GM23338 (cell line): Measurements from ENCODE around the gene GCH1. TPM values are rescaled to one million over a fixed set of nuclear protein-coding genes. Genes with fewer than 3 reads are reported as not detected.

Experiments used
- ATAC-seq: fragments of 200-7000 bp; cut with Tn5 transposase; 3 replicates; pipeline ENCODE4 v1.9.1; 2020
- DNase-seq: peaks from one replicate; pipeline ENCODE4 v3.0.0-alpha.2; 2015; ENCODE audit warnings: low spot score
- H2AFZ ChIP-seq: fragments of 200-600 bp; sonication (generic); 2 replicates; pipeline ENCODE4 v1.8.0; 2016; ENCODE audit warnings: antibody characterized with exemption, mild to moderate bottlenecking, moderate library complexity
- H3F3A ChIP-seq: fragments of 200-600 bp; sonication (generic); replicated peaks from 2 replicates; pipeline ENCODE4 v1.8.0; 2017; ENCODE audit warnings: antibody characterized with exemption, mixed run types, low read depth
- H3K27ac ChIP-seq: fragments of 200-600 bp; sonication (generic); 2 replicates; pipeline ENCODE4 v1.6.1; 2016; ENCODE audit warnings: low read depth
- H3K27me3 ChIP-seq: fragments of 200-600 bp; sonication (generic); 2 replicates; pipeline ENCODE4 v1.8.0; 2016; ENCODE audit warnings: mild to moderate bottlenecking, mixed run types, moderate library complexity; ENCODE audit not compliant: insufficient read depth
- H3K36me3 ChIP-seq: fragments of 200-600 bp; sonication (generic); 2 replicates; pipeline ENCODE4 v1.8.0; 2016; ENCODE audit warnings: mild to moderate bottlenecking; ENCODE audit not compliant: insufficient read depth
- H3K4me1 ChIP-seq: fragments of 200-600 bp; sonication (generic); 2 replicates; pipeline ENCODE4 v1.8.0; 2016; ENCODE audit warnings: mild to moderate bottlenecking, moderate library complexity; ENCODE audit not compliant: insufficient read depth
- H3K4me2 ChIP-seq: fragments of 200-600 bp; sonication (generic); 2 replicates; pipeline ENCODE4 v1.7.1; 2017; ENCODE audit warnings: mixed run types
- H3K4me3 ChIP-seq: fragments of 200-600 bp; sonication (generic); 2 replicates; pipeline ENCODE4 v1.6.1; 2016; ENCODE audit warnings: mixed run types
- H3K79me2 ChIP-seq: fragments of 200-600 bp; sonication (generic); replicated peaks from 2 replicates; pipeline ENCODE4 v1.8.0; 2017; ENCODE audit warnings: mild to moderate bottlenecking; ENCODE audit not compliant: insufficient read depth
- H3K9me2 ChIP-seq: fragments of 200-600 bp; sonication (generic); 2 replicates; pipeline ENCODE4 v1.8.0; 2017; ENCODE audit not compliant: insufficient read depth
- H4K20me1 ChIP-seq: fragments of 200-600 bp; sonication (generic); replicated peaks from 2 replicates; pipeline ENCODE4 v1.8.0; 2017; ENCODE audit warnings: mild to moderate bottlenecking; ENCODE audit not compliant: insufficient read depth
- H3K27ac Mint-ChIP-seq: 2 replicates; pipeline ENCODE4 v1.8.0; 2020; ENCODE audit warnings: inconsistent platforms, mild to moderate bottlenecking, moderate library complexity, mixed read lengths
- H3K27me3 Mint-ChIP-seq: 3 replicates; pipeline ENCODE4 v1.8.0; 2022; ENCODE audit warnings: low read depth, mild to moderate bottlenecking, moderate library complexity, mixed read lengths, inconsistent platforms; ENCODE audit not compliant: insufficient read depth, poor library complexity
- H3K36me3 Mint-ChIP-seq: 3 replicates; pipeline ENCODE4 v1.8.0; 2021; ENCODE audit warnings: low read depth, mild to moderate bottlenecking, inconsistent platforms, moderate library complexity, mixed read lengths
- H3K4me1 Mint-ChIP-seq: 3 replicates; pipeline ENCODE4 v1.8.0; 2020; ENCODE audit warnings: mild to moderate bottlenecking, inconsistent platforms, mixed read lengths
- H3K4me3 Mint-ChIP-seq: 3 replicates; pipeline ENCODE4 v1.8.0; 2021; ENCODE audit warnings: moderate library complexity, mild to moderate bottlenecking, inconsistent platforms, mixed read lengths
- H3K9me3 Mint-ChIP-seq: 3 replicates; pipeline ENCODE4 v1.8.0; 2020; ENCODE audit warnings: moderate library complexity, mild to moderate bottlenecking, inconsistent platforms, mixed read lengths
- CREB1 ChIP-seq: fragments of 250-450 bp; sonication (Bioruptor Pico); IDR thresholded peaks from 2 replicates; pipeline ENCODE4 v1.5.0; 2020; ENCODE audit warnings: low read depth, mild to moderate bottlenecking, moderate library complexity
- CTCF ChIP-seq, 2 experiments: fragments of 200-600 bp in 1 of 2; sonication (generic) in 1 of 2; conservative IDR thresholded peaks; 2 replicates each; pipeline versions ENCODE4 v1.5.1 to v1.6.1; 2016 to 2017; ENCODE audit warnings: antibody characterized with exemption in 2 of 2, low read depth in 2 of 2, mild to moderate bottlenecking in 2 of 2, moderate library complexity in 1 of 2
- ETS1 ChIP-seq: IDR thresholded peaks from 2 replicates; pipeline ENCODE4 v1.6.1; 2016; ENCODE audit warnings: antibody characterized with exemption
- EZH2 ChIP-seq: fragments of 200-600 bp; sonication (generic); IDR thresholded peaks from one replicate; pipeline ENCODE4 v1.8.0; 2017; ENCODE audit warnings: antibody characterized with exemption, mild to moderate bottlenecking, low read depth; ENCODE audit not compliant: unreplicated experiment
- EZH2phosphoT487 ChIP-seq: fragments of 200-600 bp; sonication (generic); IDR thresholded peaks from one replicate; pipeline ENCODE4 v1.8.1; 2018; ENCODE audit warnings: antibody characterized with exemption; ENCODE audit not compliant: unreplicated experiment
- JUNB ChIP-seq: IDR thresholded peaks from one replicate; pipeline ENCODE4 v1.6.1; 2016; ENCODE audit warnings: antibody characterized with exemption; ENCODE audit not compliant: unreplicated experiment
- NANOG ChIP-seq: IDR thresholded peaks from 2 replicates; pipeline ENCODE4 v1.6.1; 2016; ENCODE audit warnings: antibody characterized with exemption, borderline replicate concordance
- POLR2AphosphoS5 ChIP-seq: IDR thresholded peaks from 2 replicates; pipeline ENCODE4 v1.6.1; 2016; ENCODE audit warnings: antibody characterized with exemption, low read depth
- REST ChIP-seq: IDR thresholded peaks from one replicate; pipeline ENCODE4 v1.6.1; 2018; ENCODE audit warnings: antibody characterized with exemption; ENCODE audit not compliant: unreplicated experiment
- STAT1 ChIP-seq: IDR thresholded peaks from one replicate; pipeline ENCODE4 v1.6.1; 2016; ENCODE audit warnings: antibody characterized with exemption; ENCODE audit not compliant: unreplicated experiment
- ZNF114 ChIP-seq: fragments of 250-450 bp; sonication (Bioruptor Pico); IDR thresholded peaks from 2 replicates; pipeline ENCODE4 v1.5.0; 2020; ENCODE audit warnings: mild to moderate bottlenecking, moderate library complexity
- ZNF331 ChIP-seq: fragments of 250-450 bp; sonication (Bioruptor Pico); IDR thresholded peaks from 2 replicates; pipeline ENCODE4 v1.5.0; 2020; ENCODE audit warnings: low read depth, mild to moderate bottlenecking, moderate library complexity
- ZNF462 ChIP-seq: fragments of 250-450 bp; sonication (Bioruptor Pico); IDR thresholded peaks from 2 replicates; pipeline ENCODE4 v1.5.0; 2020; ENCODE audit warnings: mild to moderate bottlenecking, moderate library complexity
- long read RNA-seq: library from polyadenylated mRNA; unstranded; transcript quantifications from one replicate; pipeline ENCODE4 v2.0.0, GENCODE V29; 2020; ENCODE audit not compliant: unreplicated experiment
- polyA plus RNA-seq: library from polyadenylated mRNA; unstranded; fragments of >200 nt; fragmentation: Nextera tagmentation; extraction: Ambion mirVana; gene quantifications from 2 replicates; pipeline ENCODE4 v1.2.1, GENCODE V29; 2016
- total RNA-seq: library from RNA; depleted of rRNA; stranded (reverse); fragments of >200 nt; shearing (Covaris generic); gene quantifications from 2 replicates; pipeline ENCODE4 v1.2.3, GENCODE V29; 2014; rRNA removed

Gene GCH1
- total RNA-seq (15.0 and 22.2 TPM in 2 replicates), polyA plus RNA-seq (8.7 and 9.3 TPM in 2 replicates)
- long read RNA-seq, partial matches to known transcripts, result 0 of 1 reads
- long read RNA-seq, other reads (novel, unspliced or antisense), result 0 of 1 reads

- H3K27ac Mint-ChIP-seq, result no peak within 1 kb of the TSS
- Histone ChIP-seq H3F3A (peaks cover 10% of the 10 kb centered on the region; the same call in 1 of the 2 replicates), H3K4me2 (peak within 1 kb of the TSS; percentile 95), H3K27me3 (peaks cover 31% of the 10 kb centered on the region), H3K4me1 (peaks cover 7% of the 10 kb centered on the region), H3K79me2 (no peaks in the 10 kb centered on the region; the same call in 1 of the 2 replicates), H3K27ac (no peak within 1 kb of the TSS), H3K36me3 (no peaks in the 10 kb centered on the region), H4K20me1 (peaks cover 9% of the 10 kb centered on the region; the same call in 1 of the 2 replicates), H3K9me2 (no peaks in the 10 kb centered on the region), H2AFZ (peak within 1 kb of the TSS; percentile 98), H3K4me3 (peak within 1 kb of the TSS; percentile 91)
- H3K36me3 Mint-ChIP-seq, result no peaks in the 10 kb centered on the region
- peaks cover 25% of the 10 kb centered on the region for H3K27me3 Mint-ChIP-seq
- H3K4me3 Mint-ChIP-seq, result peak within 1 kb of the TSS; percentile 82
- peaks cover 9% of the 10 kb centered on the region for H3K4me1 Mint-ChIP-seq
- no peaks in the 10 kb centered on the region for H3K9me3 Mint-ChIP-seq
- TF ChIP-seq REST (no peak), NANOG (no peak), JUNB (no peak), EZH2phosphoT487 (no peak), EZH2 (no peak), ZNF331 (CRISPR knock-in tag) (no peak), ETS1 (no peak), STAT1 (no peak), ZNF462 (CRISPR knock-in tag) (no peak), CREB1 (CRISPR knock-in tag) (peak; percentile 88), POLR2AphosphoS5 (peak; percentile 90), CTCF (conservative IDR thresholded peaks at IDR 0.05; ENCODE audit: low read depth in 2 of 2) (peak; percentile 33 to 57), ZNF114 (CRISPR knock-in tag) (no peak)
- DNase-seq (peak; percentile 93), ATAC-seq (peak; percentile 91)
Measured at GRCh38 chr14:54902521-54903420, at the start of gene GCH1. GCH1 (minus strand) TSS chr14:54902826; CDS start chr14:54902663, 163 bp downstream.
